ENCODE measurements around the gene GRB14.

The GRB14 gene

GRCh38 chr2:164655336-164655735 lies 34.1 kb upstream of the GRB14 start:
- TF ChIP-seq EZH2phosphoT487 (IDR thresholded peaks at IDR 0.05; ENCODE audit: low read length) = no peak
- H3K79me2 ChIP-seq (ENCODE audit: low read length) = no peaks in the 10 kb centered on the region

GRCh38 chr2:164651361-164651760 lies 30.1 kb upstream of the GRB14 start:
- Histone ChIP-seq H3K27me3 (replicated peaks; ENCODE audit: insufficient read depth, low read length) (no peaks in the 10 kb centered on the region), H3K79me2 (ENCODE audit: low read length) (no peaks in the 10 kb centered on the region), H3K4me3 (ENCODE audit: low read length) (no peak overlapping the region), H3K9ac (ENCODE audit: low read length) (no peak overlapping the region), H3K27ac (ENCODE audit: low read length) (no peak overlapping the region), H3K36me3 (replicated peaks; ENCODE audit: insufficient read depth, low read length) (no peaks in the 10 kb centered on the region), H3K4me2 (ENCODE audit: low read depth, low read length) (no peak overlapping the region), H3K4me1 (ENCODE audit: low read length) (no peaks in the 10 kb centered on the region), H3K9me3 (replicated peaks; ENCODE audit: insufficient read depth, low read length) (no peaks in the 10 kb centered on the region), H3K9me2 (replicated peaks; ENCODE audit: insufficient read depth, low read length) (no peaks in the 10 kb centered on the region), H2AFZ (ENCODE audit: low read length) (no peak overlapping the region), H4K20me1 (ENCODE audit: insufficient read depth, low read length) (no peaks in the 10 kb centered on the region), H3F3A (ENCODE audit: insufficient read depth, low read length) (no peaks in the 10 kb centered on the region)
- TF ChIP-seq EZH2phosphoT487 (IDR thresholded peaks at IDR 0.05; ENCODE audit: low read length) (no peak), EZH2 (optimal IDR thresholded peaks at IDR 0.05; ENCODE audit: low read depth, low read length) (no peak), CTCF (IDR thresholded peaks at IDR 0.05; ENCODE audit: low read length) (no peak)
- no peak for DNase-seq

More at GRCh38 chr2:164655336-164655735, 34.1 kb upstream of the GRB14 start:
- Histone ChIP-seq H3K9me2 (replicated peaks; ENCODE audit: insufficient read depth, low read length) (no peaks in the 10 kb centered on the region), H3F3A (ENCODE audit: insufficient read depth, low read length) (no peaks in the 10 kb centered on the region), H3K4me1 (ENCODE audit: low read length) (no peaks in the 10 kb centered on the region), H3K27ac (ENCODE audit: low read length) (no peak overlapping the region), H4K20me1 (ENCODE audit: insufficient read depth, low read length) (no peaks in the 10 kb centered on the region), H3K4me2 (ENCODE audit: low read depth, low read length) (no peak overlapping the region), H2AFZ (ENCODE audit: low read length) (no peak overlapping the region), H3K9ac (ENCODE audit: low read length) (no peak overlapping the region), H3K27me3 (replicated peaks; ENCODE audit: insufficient read depth, low read length) (no peaks in the 10 kb centered on the region), H3K4me3 (ENCODE audit: low read length) (no peak overlapping the region), H3K36me3 (replicated peaks; ENCODE audit: insufficient read depth, low read length) (no peaks in the 10 kb centered on the region), H3K9me3 (replicated peaks; ENCODE audit: insufficient read depth, low read length) (no peaks in the 10 kb centered on the region)
- DNase-seq = no peak

- H3F3A ChIP-seq (ENCODE audit: insufficient read depth, low read length) = peaks cover 29% of the 10 kb centered on the region
- H3K79me2 ChIP-seq (ENCODE audit: low read length) = no peaks in the 10 kb centered on the region
- peak overlapping the region; percentile 53 for H3K4me2 ChIP-seq (ENCODE audit: low read depth, low read length)
- no peaks in the 10 kb centered on the region for H3K9me3 ChIP-seq (replicated peaks; ENCODE audit: insufficient read depth, low read length)
- H3K27me3 ChIP-seq (replicated peaks; ENCODE audit: insufficient read depth, low read length) = no peaks in the 10 kb centered on the region
- no peaks in the 10 kb centered on the region for H4K20me1 ChIP-seq (ENCODE audit: insufficient read depth, low read length)
- DNase-seq = no peak
- H3K36me3 ChIP-seq (replicated peaks; ENCODE audit: insufficient read depth, low read length) = no peaks in the 10 kb centered on the region
- H3K4me3 ChIP-seq (ENCODE audit: low read length) = no peak overlapping the region
- H3K9me2 ChIP-seq (replicated peaks; ENCODE audit: insufficient read depth, low read length) = no peaks in the 10 kb centered on the region
- peak overlapping the region; percentile 50; the same call in 1 of the 2 replicates for H2AFZ ChIP-seq (ENCODE audit: low read length)
- peak overlapping the region; percentile 90; the same call in 1 of the 2 replicates for H3K27ac ChIP-seq (ENCODE audit: low read length)
- H3K4me1 ChIP-seq (ENCODE audit: low read length) = peaks cover 47% of the 10 kb centered on the region
- H3K9ac ChIP-seq (ENCODE audit: low read length) = peak overlapping the region; percentile 34; the same call in 1 of the 2 replicates
- TF ChIP-seq CTCF (IDR thresholded peaks at IDR 0.05; ENCODE audit: low read length) = no peak
- no peak for TF ChIP-seq EZH2phosphoT487 (IDR thresholded peaks at IDR 0.05; ENCODE audit: low read length)
- no peak for TF ChIP-seq EZH2 (optimal IDR thresholded peaks at IDR 0.05; ENCODE audit: low read depth, low read length)
Observed at GRCh38 chr2:164644036-164644700, 22.9 kb upstream of the GRB14 start.

- Histone ChIP-seq H3K9me2 (replicated peaks; ENCODE audit: insufficient read depth, low read length) (no peaks in the 10 kb centered on the region), H3F3A (ENCODE audit: insufficient read depth, low read length) (peaks cover 29% of the 10 kb centered on the region), H3K9me3 (replicated peaks; ENCODE audit: insufficient read depth, low read length) (no peaks in the 10 kb centered on the region), H3K4me1 (ENCODE audit: low read length) (peaks cover 47% of the 10 kb centered on the region), H3K36me3 (replicated peaks; ENCODE audit: insufficient read depth, low read length) (no peaks in the 10 kb centered on the region), H3K79me2 (ENCODE audit: low read length) (no peaks in the 10 kb centered on the region), H2AFZ (ENCODE audit: low read length) (peak overlapping the region; percentile 50), H3K4me2 (ENCODE audit: low read depth, low read length) (peak overlapping the region; percentile 53; the same call in 1 of the 2 replicates), H3K27me3 (replicated peaks; ENCODE audit: insufficient read depth, low read length) (no peaks in the 10 kb centered on the region), H3K27ac (ENCODE audit: low read length) (peak overlapping the region; percentile 90), H4K20me1 (ENCODE audit: insufficient read depth, low read length) (no peaks in the 10 kb centered on the region), H3K9ac (ENCODE audit: low read length) (peak overlapping the region; percentile 34), H3K4me3 (ENCODE audit: low read length) (no peak overlapping the region)
- peak; percentile 86 for DNase-seq
- no peak for TF ChIP-seq CTCF (IDR thresholded peaks at IDR 0.05; ENCODE audit: low read length)
- no peak for TF ChIP-seq EZH2phosphoT487 (IDR thresholded peaks at IDR 0.05; ENCODE audit: low read length)
- no peak for TF ChIP-seq EZH2 (optimal IDR thresholded peaks at IDR 0.05; ENCODE audit: low read depth, low read length)
Observed at GRCh38 chr2:164642946-164643555, 21.8 kb upstream of the GRB14 start.

Measured in MM.1S (cell line).